ENCODE data around the gene MSL3. TPM values are rescaled to one million over a fixed set of nuclear protein-coding genes. Genes with fewer than 3 reads are reported as not detected.

MSL3 gene
- polyA plus RNA-seq, 2 of the 4 experiments (the other 2 are of a cell fraction), result 32.4 to 51.7 TPM

GRCh38 chrX:11751261-11751660, 6.8 kb upstream of the MSL3 start:
- CTCF ChIA-PET, result no interaction called here
- TF ChIP-seq JUN (IDR thresholded peaks at IDR 0.05) (no peak), FOSL2 (IDR thresholded peaks at IDR 0.05) (no peak), FOSL2 (CRISPR knock-in tag; IDR thresholded peaks at IDR 0.05) (no peak), FOSB (CRISPR knock-in tag; IDR thresholded peaks at IDR 0.05) (no peak), HDAC2 (IDR thresholded peaks at IDR 0.05) (no peak), BHLHE40 (IDR thresholded peaks at IDR 0.05; ENCODE audit: low read depth, low read length) (no peak), POLR2AphosphoS2 (conservative IDR thresholded peaks at IDR 0.05; ENCODE audit: low read length) (no peak), REST (IDR thresholded peaks at IDR 0.05) (no peak), FOXS1 (CRISPR knock-in tag; IDR thresholded peaks at IDR 0.05) (no peak), CBX8 (IDR thresholded peaks at IDR 0.05) (no peak), RNF2 (IDR thresholded peaks at IDR 0.05; ENCODE audit: borderline replicate concordance, low read depth) (no peak), HES2 (IDR thresholded peaks at IDR 0.05) (no peak), ELK1 (IDR thresholded peaks at IDR 0.05; ENCODE audit: low read depth, low read length) (no peak), EHMT2 (IDR thresholded peaks at IDR 0.05; ENCODE audit: low read depth) (no peak), CBX2 (IDR thresholded peaks at IDR 0.05; ENCODE audit: borderline replicate concordance, low read depth) (no peak), RAD21 (conservative IDR thresholded peaks at IDR 0.05 in 1 of 2, IDR thresholded peaks at IDR 0.05 in 1 of 2) (no peak), EP300 (IDR thresholded peaks at IDR 0.05) (no peak), MYC (IDR thresholded peaks at IDR 0.05; ENCODE audit: borderline replicate concordance, low read length) (no peak)
- FAIRE-seq, result no peak
- H3K27ac ChIP-seq, result no peak overlapping the region
- POLR2A ChIA-PET, result no interaction called here
- no peak for ATAC-seq
- H3K4me2 ChIP-seq, result no peak overlapping the region
- no peak for DNase-seq (ENCODE audit: low read depth in 1 of 2, low spot score in 1 of 2)
- no peaks in the 10 kb centered on the region for H3K9me3 ChIP-seq
- no peaks in the 10 kb centered on the region for H3K4me1 ChIP-seq
- H3K4me3 ChIP-seq, result no peak overlapping the region

DNA sequence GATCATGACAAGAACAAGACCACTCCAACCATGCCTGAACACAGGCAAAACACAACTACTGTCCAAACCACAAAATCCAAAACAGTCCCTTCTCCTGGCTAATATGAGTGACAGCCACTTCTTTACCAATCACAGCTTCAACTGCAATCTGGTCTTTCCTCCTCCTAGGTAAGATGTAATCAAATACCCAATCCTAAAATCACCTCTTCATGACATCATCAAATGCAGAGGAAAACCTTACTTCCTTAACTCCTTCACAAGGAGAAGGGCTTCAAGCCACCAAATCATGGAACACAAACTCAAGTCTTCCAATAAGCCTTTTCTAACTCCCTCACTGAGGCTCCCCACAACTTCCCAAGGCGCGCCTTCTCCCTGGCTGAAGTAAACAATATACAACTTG, 4.4 kb upstream of the MSL3 start:
- ChIA-PET CTCF (no interaction called here), POLR2A (no interaction called here)
- Histone ChIP-seq H3K27ac (no peak overlapping the region), H3K4me2 (no peak overlapping the region), H3K4me3 (no peak overlapping the region), H3K4me1 (peaks cover 4% of the 10 kb centered on the region; the same call in 1 of the 3 replicates), H3K9me3 (no peaks in the 10 kb centered on the region)
- no peak for DNase-seq (ENCODE audit: low read depth in 1 of 2, low spot score in 1 of 2)
- no peak for ATAC-seq
- FAIRE-seq, result no peak
- no peak for TF ChIP-seq GATA3 (IDR thresholded peaks at IDR 0.05; ENCODE audit: borderline replicate concordance)
- TF ChIP-seq CHD4 (IDR thresholded peaks at IDR 0.05; ENCODE audit: borderline replicate concordance), result no peak
- no peak for TF ChIP-seq CBX8 (IDR thresholded peaks at IDR 0.05)
- no peak for TF ChIP-seq ZFP36 (IDR thresholded peaks at IDR 0.05; ENCODE audit: borderline replicate concordance, partially characterized antibody)
- no peak for TF ChIP-seq CBX2 (IDR thresholded peaks at IDR 0.05; ENCODE audit: borderline replicate concordance, low read depth)
- TF ChIP-seq, protein P1, sequence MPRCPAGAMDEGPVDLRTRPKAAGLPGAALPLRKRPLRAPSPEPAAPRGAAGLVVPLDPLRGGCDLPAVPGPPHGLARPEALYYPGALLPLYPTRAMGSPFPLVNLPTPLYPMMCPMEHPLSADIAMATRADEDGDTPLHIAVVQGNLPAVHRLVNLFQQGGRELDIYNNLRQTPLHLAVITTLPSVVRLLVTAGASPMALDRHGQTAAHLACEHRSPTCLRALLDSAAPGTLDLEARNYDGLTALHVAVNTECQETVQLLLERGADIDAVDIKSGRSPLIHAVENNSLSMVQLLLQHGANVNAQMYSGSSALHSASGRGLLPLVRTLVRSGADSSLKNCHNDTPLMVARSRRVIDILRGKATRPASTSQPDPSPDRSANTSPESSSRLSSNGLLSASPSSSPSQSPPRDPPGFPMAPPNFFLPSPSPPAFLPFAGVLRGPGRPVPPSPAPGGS (IDR thresholded peaks at IDR 0.05), result no peak
- no peak for TF ChIP-seq NPAS2 (CRISPR knock-in tag; IDR thresholded peaks at IDR 0.05; ENCODE audit: borderline replicate concordance)
- no peak for TF ChIP-seq SMC3 (IDR thresholded peaks at IDR 0.05)
- TF ChIP-seq FOSB (CRISPR knock-in tag; IDR thresholded peaks at IDR 0.05), result no peak
- TF ChIP-seq EHMT2 (IDR thresholded peaks at IDR 0.05; ENCODE audit: low read depth), result no peak
- TF ChIP-seq ZNF302 (CRISPR knock-in tag; IDR thresholded peaks at IDR 0.05), result no peak
- TF ChIP-seq HMGXB4 (CRISPR knock-in tag; IDR thresholded peaks at IDR 0.05; ENCODE audit: borderline replicate concordance), result no peak
- no peak for TF ChIP-seq CEBPB (IDR thresholded peaks at IDR 0.05)
- no peak for TF ChIP-seq ELK1 (IDR thresholded peaks at IDR 0.05; ENCODE audit: low read depth, low read length)
- WGBS (ENCODE audit: missing lambda C conversion rate), result 96% methylated on average over 2 of the region's 2 CpGs
